HG03521 (cell line): ENCODE results near the gene RPS10.
"Not testable (repeated sequence)": the region's sequence is repeated elsewhere in the genome, so short reads cannot be mapped to it uniquely, and the experiment has no call there.

Source experiments
- ATAC-seq: cut with Tn5 transposase; IDR thresholded peaks from one replicate; pipeline ENCODE4 v1.9.1; 2021; ENCODE audit warnings: mild to moderate bottlenecking, moderate library complexity; ENCODE audit not compliant: unreplicated experiment

Gene RPS10

GRCh38 chr6:34374508-34374907, 51.4 kb downstream of the RPS10 start:
- no peak for ATAC-seq

- no peak for ATAC-seq
Measured at GRCh38 chr6:34374069-34374468, 51.8 kb downstream of the RPS10 start.

- no peak for ATAC-seq
Measured at GRCh38 chr6:34373511-34373910, 52.4 kb downstream of the RPS10 start.

GRCh38 chr6:34371865-34372264, 54.0 kb downstream of the RPS10 start:
- ATAC-seq, result not testable (repeated sequence)

- ATAC-seq, result no peak
Measured at GRCh38 chr6:34370361-34370760, 55.5 kb downstream of the RPS10 start.

- no peak for ATAC-seq
Measured at GRCh38 chr6:34369385-34369784, 56.5 kb downstream of the RPS10 start.
